C4-2B (cell line): ENCODE measurements around the gene PGGHG.

Source experiments
- CTCF ChIP-seq: fragments of 450-650 bp; conservative IDR thresholded peaks from 2 replicates; pipeline ENCODE4 v1.5.1; 2017; ENCODE audit warnings: mild to moderate bottlenecking
- ZFX ChIP-seq: fragments of 450-650 bp; IDR thresholded peaks from 2 replicates; pipeline ENCODE4 v1.6.1; 2017

- TF ChIP-seq CTCF (no peak), ZFX (no peak)
These were observed 45.5 kb downstream of the PGGHG start for GRCh38 chr11:334264-334994.
